CD4-positive, alpha-beta T cell treated with Interferon gamma for 1 hour (primary cell): Measurements from ENCODE around the gene FGD1.
"Not testable (repeated sequence)": the region's sequence is repeated elsewhere in the genome, so short reads cannot be mapped to it uniquely, and the experiment has no call there.

Experiments
- DNase-seq: peaks from one replicate; pipeline ENCODE4 v3.0.0-alpha.2; 2020

FGD1 gene

GRCh38 chrX:54495814-54496516 is at the start of gene FGD1:
Gene FGD1, minus strand, starts transcription at chrX:54496234. Its CDS starts 802 bp downstream, at chrX:54495432.
- peak; percentile 37 for DNase-seq

- DNase-seq: not testable (repeated sequence)
These were observed 46.2 kb upstream of the FGD1 start for GRCh38 chrX:54542239-54542638.

GRCh38 chrX:54540289-54540688 is 44.3 kb upstream of the FGD1 start:
- DNase-seq: no peak

- DNase-seq: no peak
These were observed 38.2 kb upstream of the FGD1 start for GRCh38 chrX:54534271-54534670.

GRCh38 chrX:54530357-54530900 is 34.4 kb upstream of the FGD1 start:
- no peak for DNase-seq

- peak; percentile 86 for DNase-seq
These were observed 33.7 kb upstream of the FGD1 start, which contains the start of gene GNL3L for GRCh38 chrX:54529552-54530356. Gene GNL3L, plus strand, starts transcription at chrX:54530219. Its CDS starts 2,348 bp downstream, at chrX:54532567.

GRCh38 chrX:54529151-54529550 is 33.1 kb upstream of the FGD1 start:
- DNase-seq: no peak

GRCh38 chrX:54509400-54509799 is 13.4 kb upstream of the FGD1 start:
- no peak for DNase-seq

GRCh38 chrX:54496936-54497335 is 902 bp upstream of the FGD1 start:
- DNase-seq: no peak

- DNase-seq: no peak
These were observed 451 bp upstream of the FGD1 start for GRCh38 chrX:54496517-54496852.

GRCh38 chrX:54494989-54495813 is 833 bp downstream of the FGD1 start:
- DNase-seq: no peak

GRCh38 chrX:54494166-54494988 is 1.7 kb downstream of the FGD1 start:
- no peak for DNase-seq

- DNase-seq: no peak
These were observed 3.7 kb downstream of the FGD1 start for GRCh38 chrX:54492340-54492739.

GRCh38 chrX:54489819-54490218 is 6.2 kb downstream of the FGD1 start:
- not testable (repeated sequence) for DNase-seq

GRCh38 chrX:54484666-54485065 is 11.4 kb downstream of the FGD1 start:
- DNase-seq: no peak

GRCh38 chrX:54483946-54484345 is 12.1 kb downstream of the FGD1 start:
- DNase-seq: no peak

- no peak for DNase-seq
These were observed 13.0 kb downstream of the FGD1 start for GRCh38 chrX:54482839-54483593.

- no peak for DNase-seq
These were observed 16.6 kb downstream of the FGD1 start for GRCh38 chrX:54479136-54480111.

- DNase-seq: no peak
These were observed 21.8 kb downstream of the FGD1 start for GRCh38 chrX:54473993-54474859.
